NCI-H2107 treated with DMSO at 0.1 percent for 48 hours (cell line): ENCODE results near the gene BCAN.
A peak's percentile ranks its signal among the peaks of the same experiment; 100 is the strongest.

ENCODE experiments used
- DNase-seq: peaks from one replicate; lab custom pipeline; 2025; ENCODE audit not compliant: unreplicated experiment; lab: John Stamatoyannopoulos, UW

Gene BCAN

GRCh38 chr1:156643778-156644092 is 1.8 kb downstream of the BCAN start:
- no peak for DNase-seq

- DNase-seq, result no peak
These were observed 2.2 kb downstream of the BCAN start for GRCh38 chr1:156644146-156644545.

- DNase-seq, result no peak
These were observed 2.7 kb downstream of the BCAN start for GRCh38 chr1:156644640-156645039.

- no peak for DNase-seq
These were observed 3.1 kb downstream of the BCAN start for GRCh38 chr1:156645056-156645455.

DNA sequence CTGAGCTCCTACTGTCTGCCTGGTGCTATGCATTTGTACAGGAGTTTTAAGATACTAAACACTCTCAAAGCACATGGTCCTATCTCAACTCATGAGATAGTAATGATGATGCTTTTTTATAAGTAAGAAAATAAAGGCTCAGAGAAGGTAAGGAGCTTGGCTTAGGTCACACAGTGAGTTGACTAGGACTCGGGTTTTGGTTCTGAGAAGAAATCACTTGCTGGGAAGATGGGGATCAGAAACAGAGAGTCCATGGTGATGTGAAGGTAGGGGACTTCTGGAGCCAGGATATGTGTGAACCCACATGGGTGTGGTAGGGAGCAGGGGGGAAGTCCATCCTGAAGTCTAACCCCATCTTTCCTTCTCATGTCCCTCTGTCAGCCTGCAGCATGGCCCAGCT is 3.7 kb downstream of the BCAN start:
- no peak for DNase-seq

DNA sequence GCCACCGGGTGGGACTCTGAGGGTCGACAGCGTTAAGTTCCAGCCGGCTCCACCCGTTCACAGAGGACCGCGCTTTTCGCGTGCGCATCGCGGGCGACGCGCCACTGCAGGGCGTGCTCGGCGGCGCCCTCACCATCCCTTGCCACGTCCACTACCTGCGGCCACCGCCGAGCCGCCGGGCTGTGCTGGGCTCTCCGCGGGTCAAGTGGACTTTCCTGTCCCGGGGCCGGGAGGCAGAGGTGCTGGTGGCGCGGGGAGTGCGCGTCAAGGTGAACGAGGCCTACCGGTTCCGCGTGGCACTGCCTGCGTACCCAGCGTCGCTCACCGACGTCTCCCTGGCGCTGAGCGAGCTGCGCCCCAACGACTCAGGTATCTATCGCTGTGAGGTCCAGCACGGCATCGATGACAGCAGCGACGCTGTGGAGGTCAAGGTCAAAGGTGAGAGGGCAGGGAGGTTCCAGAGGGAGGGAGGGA is 4.9 kb downstream of the BCAN start:
- no peak for DNase-seq

- no peak for DNase-seq
These were observed 5.4 kb downstream of the BCAN start for GRCh38 chr1:156647351-156647750.

GRCh38 chr1:156648496-156648895 is 6.6 kb downstream of the BCAN start:
- DNase-seq, result no peak

DNA sequence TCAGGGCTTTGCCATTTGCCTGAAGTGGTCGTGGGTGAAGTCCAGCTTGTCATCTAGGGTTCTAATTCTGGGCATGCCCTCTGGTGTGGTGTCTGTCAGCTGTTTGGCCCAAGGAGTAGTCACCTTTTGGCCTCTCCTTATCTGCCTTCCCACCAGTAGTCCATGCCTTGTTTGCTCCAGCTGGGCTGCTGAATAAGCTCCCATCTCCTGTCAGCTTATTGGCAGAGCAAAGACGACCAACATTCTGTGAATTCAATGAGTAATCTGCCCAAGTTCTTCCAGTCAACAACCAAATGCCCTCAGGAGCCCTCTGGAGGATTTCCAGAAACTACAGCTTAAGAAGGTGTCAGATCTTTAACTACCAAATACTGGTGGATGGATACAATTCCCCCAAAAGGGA is 7.0 kb downstream of the BCAN start:
- DNase-seq, result no peak

DNA sequence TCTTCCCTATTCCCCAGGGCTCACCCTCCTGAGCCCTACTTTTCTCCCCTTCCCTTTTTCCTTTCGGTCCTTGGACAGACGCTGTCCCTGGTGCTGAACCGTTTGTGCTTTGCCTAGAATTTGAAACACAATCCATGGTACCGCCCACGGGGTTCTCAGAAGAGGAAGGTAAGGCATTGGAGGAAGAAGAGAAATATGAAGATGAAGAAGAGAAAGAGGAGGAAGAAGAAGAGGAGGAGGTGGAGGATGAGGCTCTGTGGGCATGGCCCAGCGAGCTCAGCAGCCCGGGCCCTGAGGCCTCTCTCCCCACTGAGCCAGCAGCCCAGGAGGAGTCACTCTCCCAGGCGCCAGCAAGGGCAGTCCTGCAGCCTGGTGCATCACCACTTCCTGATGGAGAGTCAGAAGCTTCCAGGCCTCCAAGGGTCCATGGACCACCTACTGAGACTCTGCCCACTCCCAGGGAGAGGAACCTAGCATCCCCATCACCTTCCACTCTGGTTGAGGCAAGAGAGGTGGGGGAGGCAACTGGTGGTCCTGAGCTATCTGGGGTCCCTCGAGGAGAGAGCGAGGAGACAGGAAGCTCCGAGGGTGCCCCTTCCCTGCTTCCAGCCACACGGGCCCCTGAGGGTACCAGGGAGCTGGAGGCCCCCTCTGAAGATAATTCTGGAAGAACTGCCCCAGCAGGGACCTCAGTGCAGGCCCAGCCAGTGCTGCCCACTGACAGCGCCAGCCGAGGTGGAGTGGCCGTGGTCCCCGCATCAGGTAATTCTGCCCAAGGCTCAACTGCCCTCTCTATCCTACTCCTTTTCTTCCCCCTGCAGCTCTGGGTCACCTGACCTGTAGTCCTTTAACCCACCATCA is 10.4 kb downstream of the BCAN start:
- no peak for DNase-seq

GRCh38 chr1:156652992-156653355 is 11.1 kb downstream of the BCAN start:
- DNase-seq, result no peak

DNA sequence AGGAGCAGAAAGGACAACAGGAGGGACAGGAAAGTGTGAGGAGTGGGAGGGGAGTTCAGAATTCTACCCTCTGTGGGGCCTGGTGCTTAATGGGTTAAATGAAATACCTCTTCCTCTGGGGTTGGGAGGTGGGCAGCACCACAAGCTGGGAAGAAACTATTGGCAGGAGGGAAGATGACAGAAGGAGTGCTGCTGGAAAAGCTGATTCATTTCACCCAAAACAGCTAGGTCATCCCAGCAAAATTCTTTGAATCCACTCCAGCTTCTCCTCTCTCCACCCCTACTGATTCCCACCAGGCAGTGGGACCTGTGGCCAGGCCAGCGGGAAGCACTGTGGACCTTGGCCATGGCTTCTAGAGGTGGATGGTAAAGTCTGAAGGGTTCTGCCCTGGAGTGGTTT is 12.8 kb downstream of the BCAN start:
- DNase-seq, result no peak

GRCh38 chr1:156655151-156655903 is 13.4 kb downstream of the BCAN start:
- no peak for DNase-seq

DNA sequence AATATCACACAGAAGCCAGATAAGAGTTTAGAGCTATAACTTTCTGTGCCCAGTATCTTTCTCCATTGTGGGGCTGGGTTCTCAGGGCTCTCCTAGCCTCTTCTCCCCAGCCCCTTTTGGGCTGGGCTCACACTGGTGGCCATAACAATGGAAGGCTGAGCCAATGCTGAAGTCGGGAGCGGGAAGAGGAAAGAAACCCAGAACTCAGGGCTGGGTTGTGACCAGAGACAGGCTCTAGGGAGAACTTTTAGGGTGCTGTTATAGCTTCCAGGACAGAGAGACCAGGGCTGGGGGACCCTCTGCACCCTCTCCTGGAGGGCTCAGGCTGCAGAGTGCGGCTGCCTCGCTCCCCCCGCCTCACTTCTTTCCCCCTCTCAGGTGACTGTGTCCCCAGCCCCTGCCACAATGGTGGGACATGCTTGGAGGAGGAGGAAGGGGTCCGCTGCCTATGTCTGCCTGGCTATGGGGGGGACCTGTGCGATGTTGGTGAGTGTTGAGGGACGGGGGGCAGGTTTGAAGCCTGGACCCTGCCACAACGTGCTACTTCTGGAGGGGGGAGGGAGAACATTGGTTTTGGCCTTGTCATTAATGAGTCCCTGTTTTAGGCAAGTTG is 14.1 kb downstream of the BCAN start:
- no peak for DNase-seq

DNA sequence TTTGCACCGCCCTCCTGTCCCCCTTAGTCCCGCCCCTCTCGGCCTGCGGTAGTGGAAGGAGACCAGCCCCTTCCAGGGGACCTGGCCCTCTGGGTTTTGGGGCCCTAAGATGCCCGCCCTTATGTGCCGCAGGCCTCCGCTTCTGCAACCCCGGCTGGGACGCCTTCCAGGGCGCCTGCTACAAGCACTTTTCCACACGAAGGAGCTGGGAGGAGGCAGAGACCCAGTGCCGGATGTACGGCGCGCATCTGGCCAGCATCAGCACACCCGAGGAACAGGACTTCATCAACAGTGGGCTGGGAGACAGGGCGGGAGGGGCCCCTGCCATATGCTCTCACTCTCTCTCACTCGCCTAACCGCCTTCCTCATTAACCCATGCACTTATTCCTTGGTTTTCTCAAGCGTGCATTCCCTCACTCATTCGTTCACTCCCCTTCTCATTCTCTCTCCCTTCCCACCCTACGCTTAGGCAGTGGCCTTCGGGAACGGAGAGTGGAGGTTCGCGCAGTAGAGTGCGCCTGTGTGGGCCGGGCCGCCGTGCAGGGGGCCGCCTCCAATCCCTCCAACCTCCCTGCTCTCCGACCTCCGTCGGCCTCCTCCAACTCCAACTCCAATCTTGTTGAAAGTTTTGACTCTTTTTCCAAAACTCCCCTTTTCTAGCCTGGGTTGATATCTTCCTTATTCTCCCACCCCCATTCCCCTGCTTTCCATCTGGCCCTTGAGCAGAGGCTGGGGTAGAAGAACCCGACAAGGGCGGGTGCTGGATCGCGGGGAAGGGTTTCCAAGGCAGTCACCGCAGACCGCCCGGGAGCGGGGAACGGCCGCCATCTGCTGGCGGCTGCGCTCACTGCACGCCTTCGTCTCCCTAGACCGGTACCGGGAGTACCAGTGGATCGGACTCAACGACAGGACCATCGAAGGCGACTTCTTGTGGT is 15.2 kb downstream of the BCAN start:
- DNase-seq, result peak; percentile 38

DNA sequence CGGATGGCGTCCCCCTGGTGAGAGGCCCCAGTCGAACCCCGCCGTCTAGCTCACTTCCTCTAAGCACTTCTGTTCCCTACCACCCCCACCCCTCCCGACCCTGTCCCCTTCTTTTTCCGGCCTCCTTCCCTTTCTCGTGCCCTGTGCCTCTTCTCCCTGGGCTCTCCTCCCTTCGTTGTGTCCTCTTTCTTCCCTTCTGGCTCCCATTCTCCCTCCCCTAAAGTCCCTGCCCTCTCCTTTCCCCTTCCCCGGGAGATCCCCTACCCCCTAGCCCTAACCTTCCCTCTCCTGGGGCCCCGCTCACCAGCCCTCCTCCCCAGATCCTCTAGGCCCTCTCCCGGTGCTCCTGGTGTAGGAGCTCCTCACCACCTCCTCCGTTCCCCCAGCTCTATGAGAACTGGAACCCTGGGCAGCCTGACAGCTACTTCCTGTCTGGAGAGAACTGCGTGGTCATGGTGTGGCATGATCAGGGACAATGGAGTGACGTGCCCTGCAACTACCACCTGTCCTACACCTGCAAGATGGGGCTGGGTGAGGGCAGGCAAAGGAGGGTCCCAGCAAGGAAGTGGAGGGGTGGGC is 15.9 kb downstream of the BCAN start:
- no peak for DNase-seq

GRCh38 chr1:156658496-156658895 is 16.6 kb downstream of the BCAN start:
- no peak for DNase-seq

DNA sequence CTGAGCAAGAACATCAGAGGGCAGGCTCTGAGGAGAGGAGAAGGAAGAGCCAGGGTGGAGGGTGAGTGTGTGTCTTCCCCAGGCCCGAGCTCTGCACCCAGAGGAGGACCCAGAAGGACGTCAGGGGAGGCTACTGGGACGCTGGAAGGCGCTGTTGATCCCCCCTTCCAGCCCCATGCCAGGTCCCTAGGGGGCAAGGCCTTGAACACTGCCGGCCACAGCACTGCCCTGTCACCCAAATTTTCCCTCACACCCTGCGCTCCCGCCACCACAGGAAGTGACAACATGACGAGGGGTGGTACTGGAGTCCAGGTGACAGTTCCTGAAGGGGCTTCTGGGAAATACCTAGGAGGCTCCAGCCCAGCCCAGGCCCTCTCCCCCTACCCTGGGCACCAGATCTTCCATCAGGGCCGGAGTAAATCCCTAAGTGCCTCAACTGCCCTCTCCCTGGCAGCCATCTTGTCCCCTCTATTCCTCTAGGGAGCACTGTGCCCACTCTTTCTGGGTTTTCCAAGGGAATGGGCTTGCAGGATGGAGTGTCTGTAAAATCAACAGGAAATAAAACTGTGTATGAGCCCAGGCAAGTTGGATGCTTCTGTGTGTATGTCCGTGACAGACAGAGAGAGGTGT is 17.1 kb downstream of the BCAN start:
- no peak for DNase-seq

DNA sequence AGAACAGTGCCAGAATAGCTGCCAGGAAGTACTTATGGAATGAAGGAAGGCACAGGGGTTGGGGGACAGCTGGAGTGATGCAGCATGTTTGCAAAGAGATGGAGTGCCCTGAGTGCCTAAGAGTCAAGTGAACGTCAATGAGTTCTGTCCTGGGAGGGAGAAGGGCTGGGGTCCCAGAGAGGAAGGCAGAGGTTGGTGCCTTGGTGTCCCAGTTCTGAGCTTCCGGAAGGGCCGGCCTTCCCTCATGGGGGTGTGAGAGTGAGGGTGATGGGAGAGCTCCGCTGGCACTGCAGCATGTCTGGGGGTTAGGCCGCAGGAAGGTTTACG is 17.7 kb downstream of the BCAN start:
- no peak for DNase-seq

- peak; percentile 77 for DNase-seq
These were observed 18.3 kb downstream of the BCAN start for GRCh38 chr1:156659988-156660751.
